ENCODE data around the gene TMEM9. TPM values are rescaled to one million over a fixed set of nuclear protein-coding genes. Genes with fewer than 3 reads are reported as not detected.

The TMEM9 gene
- total RNA-seq, 2 donors from 2014 or later, result 131 to 164 TPM

DNA sequence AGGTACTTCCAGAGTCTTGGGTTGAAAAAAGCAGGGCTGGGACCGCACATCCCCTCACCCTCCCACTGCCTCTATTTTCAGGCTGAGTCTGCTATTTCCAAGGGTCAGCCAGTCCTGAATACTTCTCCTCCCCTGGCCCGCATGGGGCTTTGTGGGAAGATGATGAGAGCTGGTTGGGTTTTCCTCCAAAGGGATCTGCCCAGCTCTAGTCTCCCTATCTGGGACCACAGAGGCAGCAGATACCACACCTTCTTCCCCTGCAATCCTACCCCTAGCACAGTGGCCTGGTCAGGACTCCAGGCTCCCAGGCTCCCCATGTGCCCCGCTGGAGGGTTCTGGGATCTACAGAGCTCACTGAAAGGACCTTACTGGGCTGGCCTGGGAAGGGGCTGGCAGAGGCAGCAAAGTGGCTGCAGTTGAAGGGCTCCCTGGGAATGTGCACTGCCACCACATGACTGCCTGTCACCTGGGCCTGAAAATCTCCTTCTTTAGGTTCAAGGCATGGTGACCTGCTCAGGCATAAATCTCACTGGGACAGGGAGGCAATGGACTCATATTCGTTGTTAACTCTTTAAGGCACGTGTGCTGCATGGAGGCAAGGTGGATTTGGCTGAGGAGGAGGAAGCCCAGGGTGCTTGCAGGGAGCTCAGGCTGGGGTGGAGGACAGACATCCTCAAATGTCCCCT, 55.1 kb downstream of the TMEM9 start:
- Histone ChIP-seq H3K27me3 (replicated peaks; ENCODE audit: insufficient read depth) (no peaks in the 10 kb centered on the region), H3K4me3 (no peak overlapping the region), H3K4me1 (replicated peaks) (no peaks in the 10 kb centered on the region), H3K9me3 (no peaks in the 10 kb centered on the region), H3K27ac (no peak overlapping the region), H3K36me3 (no peaks in the 10 kb centered on the region)
- intact Hi-C loops (cut with DNase I), result no loop called here
- WGBS, result 66% methylated on average over 5 of the region's 5 CpGs
- TF ChIP-seq POLR2AphosphoS5 (IDR thresholded peaks at IDR 0.05) (no peak), POLR2A (IDR thresholded peaks at IDR 0.05) (no peak)
- TF ChIP-seq, protein P1, sequence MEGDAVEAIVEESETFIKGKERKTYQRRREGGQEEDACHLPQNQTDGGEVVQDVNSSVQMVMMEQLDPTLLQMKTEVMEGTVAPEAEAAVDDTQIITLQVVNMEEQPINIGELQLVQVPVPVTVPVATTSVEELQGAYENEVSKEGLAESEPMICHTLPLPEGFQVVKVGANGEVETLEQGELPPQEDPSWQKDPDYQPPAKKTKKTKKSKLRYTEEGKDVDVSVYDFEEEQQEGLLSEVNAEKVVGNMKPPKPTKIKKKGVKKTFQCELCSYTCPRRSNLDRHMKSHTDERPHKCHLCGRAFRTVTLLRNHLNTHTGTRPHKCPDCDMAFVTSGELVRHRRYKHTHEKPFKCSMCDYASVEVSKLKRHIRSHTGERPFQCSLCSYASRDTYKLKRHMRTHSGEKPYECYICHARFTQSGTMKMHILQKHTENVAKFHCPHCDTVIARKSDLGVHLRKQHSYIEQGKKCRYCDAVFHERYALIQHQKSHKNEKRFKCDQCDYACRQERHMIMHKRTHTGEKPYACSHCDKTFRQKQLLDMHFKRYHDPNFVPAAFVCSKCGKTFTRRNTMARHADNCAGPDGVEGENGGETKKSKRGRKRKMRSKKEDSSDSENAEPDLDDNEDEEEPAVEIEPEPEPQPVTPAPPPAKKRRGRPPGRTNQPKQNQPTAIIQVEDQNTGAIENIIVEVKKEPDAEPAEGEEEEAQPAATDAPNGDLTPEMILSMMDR (IDR thresholded peaks at IDR 0.05), result no peak
- DNase-seq (ENCODE audit: low spot score), result no peak

GRCh38 chr1:201096977-201097856, 57.1 kb downstream of the TMEM9 start:
- Histone ChIP-seq H3K27me3 (replicated peaks; ENCODE audit: insufficient read depth) (no peaks in the 10 kb centered on the region), H3K27ac (no peak overlapping the region), H3K4me3 (no peak overlapping the region), H3K4me1 (replicated peaks) (no peaks in the 10 kb centered on the region), H3K36me3 (no peaks in the 10 kb centered on the region), H3K9me3 (no peaks in the 10 kb centered on the region)
- intact Hi-C loops (cut with DNase I), result no loop called here
- 79% methylated on average over 17 of the region's 17 CpGs for WGBS
- no peak for TF ChIP-seq POLR2AphosphoS5 (IDR thresholded peaks at IDR 0.05)
- TF ChIP-seq, protein P1 (IDR thresholded peaks at IDR 0.05), result no peak
- TF ChIP-seq POLR2A (IDR thresholded peaks at IDR 0.05), result no peak
- no peak for DNase-seq (ENCODE audit: low spot score)

DNA sequence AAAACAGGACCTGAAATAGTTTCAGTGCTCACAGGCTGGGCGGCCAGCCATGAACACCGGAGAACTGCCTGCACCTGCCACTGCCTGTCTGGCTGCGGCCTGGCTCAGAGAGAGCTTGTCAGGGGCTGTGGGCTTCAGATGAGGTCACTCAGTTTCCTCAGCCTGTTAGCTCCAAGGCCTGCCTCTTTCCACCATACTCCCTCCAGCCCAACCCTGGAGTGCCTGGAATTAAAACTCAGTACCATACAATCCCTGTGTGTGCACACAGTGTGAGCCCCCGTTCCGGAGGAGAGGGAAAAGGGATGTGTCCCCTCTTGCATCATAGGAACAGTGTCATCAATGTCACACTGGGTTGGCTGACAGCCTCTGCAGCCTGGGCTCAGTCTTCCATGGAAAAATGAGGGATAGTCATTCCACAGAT, 58.2 kb downstream of the TMEM9 start:
- Histone ChIP-seq H3K27me3 (replicated peaks; ENCODE audit: insufficient read depth) (no peaks in the 10 kb centered on the region), H3K27ac (no peak overlapping the region), H3K4me1 (replicated peaks) (no peaks in the 10 kb centered on the region), H3K4me3 (no peak overlapping the region), H3K36me3 (no peaks in the 10 kb centered on the region), H3K9me3 (no peaks in the 10 kb centered on the region)
- intact Hi-C loops (cut with DNase I), result no loop called here
- no peak for TF ChIP-seq POLR2AphosphoS5 (IDR thresholded peaks at IDR 0.05)
- TF ChIP-seq POLR2A (IDR thresholded peaks at IDR 0.05), result no peak
- TF ChIP-seq, protein P1 (IDR thresholded peaks at IDR 0.05), result no peak
- 46% methylated on average over 5 of the region's 5 CpGs for WGBS
- peak; percentile 19 for DNase-seq (ENCODE audit: low spot score)

DNA sequence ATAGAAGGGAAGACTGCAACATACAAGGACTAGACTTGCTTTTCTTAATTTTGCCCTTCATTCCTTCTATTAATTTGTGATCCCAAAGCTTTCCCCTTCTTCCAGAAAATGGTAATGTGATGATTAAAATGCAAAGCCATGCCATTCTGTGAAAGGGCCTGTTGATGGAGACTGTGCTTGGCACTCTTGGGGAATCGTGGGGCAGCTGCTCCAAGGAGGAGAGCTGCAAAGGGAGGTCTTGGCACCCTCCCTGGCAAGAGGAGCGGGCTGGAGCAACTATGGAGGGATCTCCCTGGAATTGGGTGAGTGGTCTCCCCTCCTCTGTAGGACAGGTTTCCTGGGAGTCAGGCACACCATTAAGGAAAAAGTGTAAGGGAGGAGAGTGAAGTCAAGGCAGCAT, 58.7 kb downstream of the TMEM9 start:
- 69% methylated on average over 2 of the region's 2 CpGs for WGBS
- H3K27me3 ChIP-seq (replicated peaks; ENCODE audit: insufficient read depth), result no peaks in the 10 kb centered on the region

More for the DNA sequence above, 58.7 kb downstream of the TMEM9 start:
- H3K9me3 ChIP-seq, result no peaks in the 10 kb centered on the region
- intact Hi-C loops (cut with DNase I), result no loop called here
- no peak for DNase-seq (ENCODE audit: low spot score)
- H3K36me3 ChIP-seq, result no peaks in the 10 kb centered on the region
- H3K4me1 ChIP-seq (replicated peaks), result no peaks in the 10 kb centered on the region
- no peak for TF ChIP-seq POLR2AphosphoS5 (IDR thresholded peaks at IDR 0.05)
- TF ChIP-seq POLR2A (IDR thresholded peaks at IDR 0.05), result no peak
- TF ChIP-seq, protein P1 (IDR thresholded peaks at IDR 0.05), result no peak
- no peak overlapping the region for H3K27ac ChIP-seq
- no peak overlapping the region for H3K4me3 ChIP-seq
